CD4-positive, alpha-beta T cell treated with Interferon gamma for 1 hour (primary cell): ENCODE data around the gene CEP89.
"Not testable (repeated sequence)": the region's sequence is repeated elsewhere in the genome, so short reads cannot be mapped to it uniquely, and the experiment has no call there.

Experiments used
- DNase-seq: peaks from one replicate; pipeline ENCODE4 v3.0.0-alpha.2; 2020

The CEP89 gene

DNA sequence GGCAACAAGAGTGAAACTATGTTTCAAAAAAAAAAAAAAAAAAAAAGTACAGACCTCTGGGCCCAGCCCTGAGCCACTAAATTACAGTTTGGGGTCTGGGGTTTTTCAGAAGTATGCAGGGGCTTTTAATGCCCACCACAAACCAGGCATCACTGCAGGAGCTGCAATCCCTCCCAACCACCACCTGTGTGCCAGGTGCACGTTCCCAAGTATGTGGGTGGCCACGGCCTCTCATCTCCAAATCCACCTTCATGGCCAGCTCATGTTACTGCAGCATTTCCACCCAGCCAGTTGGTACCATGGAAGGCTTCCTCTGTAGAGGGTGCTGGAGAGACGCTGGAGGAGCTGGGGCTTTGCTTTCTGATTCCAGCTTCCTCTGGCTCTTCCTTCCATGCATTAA, 26.5 kb downstream of the CEP89 start:
- DNase-seq, result no peak

DNA sequence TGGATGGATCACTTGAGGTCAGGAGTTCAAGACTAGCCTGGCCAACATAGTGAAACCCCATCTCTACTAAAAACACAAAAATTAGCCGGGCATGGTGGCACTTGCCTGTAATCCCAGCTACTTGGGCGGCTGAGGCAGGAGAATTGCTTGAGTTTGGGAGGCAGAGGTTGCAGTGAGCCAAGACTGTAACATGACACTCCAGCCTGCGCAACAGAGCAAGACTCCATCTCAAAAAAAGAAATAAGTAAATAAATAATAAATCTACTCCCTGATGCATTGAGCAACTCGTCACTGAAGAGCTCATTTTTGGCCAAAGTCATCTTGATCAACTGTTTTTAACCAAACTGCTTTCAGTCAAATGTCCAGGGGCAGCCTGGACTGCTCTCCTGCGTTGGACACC, 30.5 kb downstream of the CEP89 start:
- not testable (repeated sequence) for DNase-seq

DNA sequence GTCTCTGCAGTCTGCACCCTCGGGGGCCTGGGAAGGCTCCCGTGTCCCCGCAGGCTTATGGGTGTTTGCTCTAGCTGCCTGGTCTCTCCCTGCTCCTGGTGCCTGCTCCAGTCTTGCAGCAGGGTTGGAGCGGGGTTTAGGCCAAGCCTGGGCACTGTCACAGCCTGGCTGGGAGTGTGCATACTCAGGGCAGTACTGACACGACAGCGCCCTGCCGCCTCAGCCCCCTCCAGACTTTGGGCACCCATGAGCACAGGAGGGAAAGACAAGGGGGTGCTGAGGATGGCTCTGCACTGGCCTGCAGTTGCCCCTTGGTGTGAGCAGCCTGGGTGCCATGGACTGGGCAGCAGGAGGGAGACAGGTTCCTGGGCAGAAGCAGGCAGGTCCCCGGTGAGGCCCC, 35.7 kb downstream of the CEP89 start:
- no peak for DNase-seq

DNA sequence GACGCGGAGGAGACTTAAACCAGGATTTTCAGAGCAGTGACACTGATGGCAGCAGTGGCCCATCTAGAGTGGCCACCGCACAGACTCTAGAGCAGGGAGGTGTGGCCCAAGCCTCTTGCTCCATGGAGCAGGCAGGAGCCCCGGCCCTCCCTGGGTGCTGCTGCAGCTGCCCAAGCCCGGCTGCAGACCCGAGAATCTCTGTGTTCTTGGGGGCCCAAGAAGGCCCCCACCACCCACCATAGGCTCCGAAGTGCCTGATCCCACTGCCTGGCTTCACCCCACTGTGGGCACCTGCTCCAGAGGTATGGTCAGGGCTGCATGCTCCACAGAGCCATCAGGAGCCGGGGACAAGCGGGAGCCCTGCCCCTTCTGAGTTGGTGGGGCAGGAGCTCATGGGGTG, 36.1 kb downstream of the CEP89 start:
- DNase-seq, result no peak

- no peak for DNase-seq
Observed at GRCh38 chr19:32933571-32933970, 38.2 kb downstream of the CEP89 start.

GRCh38 chr19:32930567-32930966, 41.2 kb downstream of the CEP89 start:
- no peak for DNase-seq

DNA sequence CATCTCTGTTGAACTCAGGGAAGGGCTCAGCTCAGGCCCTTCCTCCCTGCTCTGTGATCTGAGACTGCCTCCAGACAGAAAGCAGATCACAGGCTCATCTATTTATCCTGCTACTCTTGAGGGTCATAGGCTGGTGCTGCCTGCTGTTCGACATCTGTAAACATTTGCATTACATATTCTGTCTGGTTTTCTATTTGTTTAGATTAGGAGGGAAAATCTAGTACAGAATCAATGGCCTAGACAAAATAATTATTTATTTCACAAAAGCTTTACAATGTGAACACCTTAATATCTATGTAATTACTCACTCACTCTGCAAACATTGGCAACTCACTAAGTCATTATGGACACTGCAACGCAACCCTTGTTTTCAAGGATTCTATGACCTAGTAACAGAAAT, 43.0 kb downstream of the CEP89 start:
- no peak for DNase-seq

DNA sequence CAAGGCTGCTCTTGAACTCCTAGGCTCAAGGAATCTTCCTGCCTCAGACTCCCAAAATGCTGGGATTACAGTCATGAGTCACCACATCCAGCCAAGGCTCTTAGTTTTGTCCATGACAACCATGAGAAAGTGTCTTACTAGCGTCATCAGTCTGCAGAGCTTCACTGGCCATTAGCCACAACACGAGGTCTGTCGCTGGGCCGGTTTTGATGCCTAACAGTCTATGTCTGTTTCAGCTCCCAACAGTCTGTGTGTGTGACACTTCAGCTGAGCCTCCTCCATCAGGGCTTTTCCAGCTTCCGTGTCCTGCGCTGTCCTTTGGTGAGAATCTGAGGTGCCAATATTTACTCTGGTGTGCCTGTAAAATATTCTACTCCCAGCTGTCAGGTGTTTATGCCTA, 47.6 kb downstream of the CEP89 start:
- no peak for DNase-seq

DNA sequence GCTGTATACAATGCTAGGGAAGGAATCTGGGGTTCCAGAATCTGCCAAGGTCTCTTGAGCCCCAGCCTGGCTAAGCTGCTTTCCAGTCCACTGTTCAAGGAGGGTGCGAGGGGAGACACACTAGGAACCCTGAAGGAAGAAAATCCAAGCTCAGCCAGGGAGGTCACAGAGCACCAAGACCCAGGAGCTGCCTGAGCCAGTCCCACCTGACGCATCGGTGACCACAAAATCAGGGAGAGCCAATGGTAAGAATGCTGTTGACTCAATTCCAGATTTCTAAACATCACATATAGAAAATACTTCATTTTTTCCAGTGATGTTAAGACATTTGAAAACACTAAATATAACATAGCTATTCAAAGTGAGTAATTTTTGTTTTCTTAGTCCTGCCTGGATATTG, 50.1 kb downstream of the CEP89 start:
- no peak for DNase-seq

GRCh38 chr19:32919365-32919764, 52.4 kb downstream of the CEP89 start:
- DNase-seq, result no peak

DNA sequence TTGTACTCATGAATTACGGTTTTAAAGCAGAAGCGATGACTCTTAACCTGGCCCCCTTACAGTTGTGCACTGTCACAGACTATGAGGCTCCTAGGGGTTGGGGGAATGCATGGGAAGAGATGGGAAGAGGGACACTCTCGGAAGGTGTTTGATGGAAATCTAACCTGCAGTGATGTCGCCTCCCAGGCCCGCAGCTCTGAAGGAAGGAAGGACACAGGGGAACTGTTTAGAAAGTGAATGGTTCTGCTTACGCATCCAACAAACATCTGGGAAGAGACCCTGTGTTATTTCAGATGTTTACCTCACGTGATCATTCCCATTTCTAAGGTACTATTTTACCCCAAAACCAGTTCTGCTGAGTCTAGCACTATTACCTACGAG, 54.2 kb downstream of the CEP89 start:
- no peak for DNase-seq

GRCh38 chr19:32916969-32917615, 54.7 kb downstream of the CEP89 start:
- DNase-seq, result no peak

DNA sequence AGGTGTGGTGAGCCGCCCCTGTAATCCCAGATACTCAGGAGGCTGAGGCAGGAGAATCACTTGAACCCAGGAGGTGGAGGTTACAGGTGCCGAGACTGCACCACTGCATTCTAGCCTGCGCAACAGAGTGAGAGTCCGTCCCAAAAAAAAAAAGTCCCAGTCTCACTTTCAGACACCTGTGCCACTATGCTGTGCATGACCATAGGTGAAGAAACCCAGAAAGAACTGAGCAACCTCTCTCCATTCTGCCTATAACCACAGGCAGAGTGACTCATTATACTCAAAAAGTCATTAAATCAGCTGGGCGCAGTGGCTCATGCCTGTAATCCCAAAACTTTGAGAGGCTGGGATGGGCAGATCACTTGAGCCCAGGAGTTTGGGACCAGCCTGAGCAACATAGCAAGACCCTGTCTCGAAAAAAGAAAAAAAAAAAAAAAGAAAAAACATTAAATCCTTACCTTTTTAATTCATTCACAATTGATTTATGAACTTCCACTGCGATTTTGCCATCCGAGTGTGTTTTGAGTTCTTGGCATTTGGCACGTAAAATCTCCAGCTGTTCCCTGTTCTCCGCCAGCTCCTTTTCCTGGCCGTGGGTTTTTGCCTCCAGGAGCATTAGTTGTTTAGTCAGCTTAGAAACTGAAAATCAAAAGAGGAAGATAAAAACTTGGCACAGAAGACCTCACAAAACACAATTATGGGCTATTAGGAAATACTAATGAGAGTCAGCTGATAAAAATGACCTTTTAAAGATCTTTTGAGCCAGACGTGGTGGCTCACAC, 56.7 kb downstream of the CEP89 start:
- no peak for DNase-seq

- DNase-seq, result no peak
Observed at GRCh38 chr19:32911467-32911866, 60.3 kb downstream of the CEP89 start.

DNA sequence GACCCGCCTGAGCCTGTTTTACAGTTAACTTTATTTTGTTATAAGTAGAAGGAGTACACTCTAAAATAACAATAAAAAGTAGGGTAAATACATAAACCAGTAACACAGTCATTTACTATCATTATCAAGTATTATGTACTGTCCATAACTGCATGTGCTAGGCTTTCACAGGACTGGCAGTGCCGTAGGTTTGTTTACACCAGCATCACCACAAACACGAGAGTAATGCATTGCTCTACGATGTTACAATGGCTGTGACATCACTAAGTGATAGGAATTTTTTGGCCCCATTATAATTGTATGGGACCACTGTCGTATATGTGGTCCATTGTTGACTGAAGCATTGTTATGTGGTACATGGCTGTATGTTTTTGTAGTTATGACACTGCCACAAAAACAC, 60.9 kb downstream of the CEP89 start:
- no peak for DNase-seq

- no peak for DNase-seq
Observed at GRCh38 chr19:32910094-32910493, 61.7 kb downstream of the CEP89 start.

GRCh38 chr19:32909257-32909656, 62.5 kb downstream of the CEP89 start:
- DNase-seq, result no peak

- DNase-seq, result no peak
Observed at GRCh38 chr19:32908641-32909190, 63.0 kb downstream of the CEP89 start.

DNA sequence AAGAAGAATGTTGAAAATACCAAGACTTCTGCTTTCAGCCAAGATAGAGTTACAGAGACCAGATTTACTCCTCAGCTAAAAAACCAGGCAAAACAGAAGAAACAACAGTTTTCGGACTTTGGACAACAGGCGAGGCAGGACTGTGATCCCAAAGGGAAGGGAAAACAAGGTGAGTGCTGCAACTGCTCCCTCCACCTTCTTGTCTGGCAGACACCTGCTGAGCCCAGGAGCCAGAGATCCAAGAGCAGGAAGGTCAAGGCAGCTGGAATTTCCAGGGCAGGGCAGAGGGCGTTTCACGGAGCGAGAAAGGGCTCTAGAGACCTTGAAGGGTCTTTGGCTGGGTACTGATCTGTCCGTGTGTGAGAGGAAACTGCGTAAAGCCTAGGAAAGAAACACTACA, 69.3 kb downstream of the CEP89 start:
- DNase-seq, result no peak

DNA sequence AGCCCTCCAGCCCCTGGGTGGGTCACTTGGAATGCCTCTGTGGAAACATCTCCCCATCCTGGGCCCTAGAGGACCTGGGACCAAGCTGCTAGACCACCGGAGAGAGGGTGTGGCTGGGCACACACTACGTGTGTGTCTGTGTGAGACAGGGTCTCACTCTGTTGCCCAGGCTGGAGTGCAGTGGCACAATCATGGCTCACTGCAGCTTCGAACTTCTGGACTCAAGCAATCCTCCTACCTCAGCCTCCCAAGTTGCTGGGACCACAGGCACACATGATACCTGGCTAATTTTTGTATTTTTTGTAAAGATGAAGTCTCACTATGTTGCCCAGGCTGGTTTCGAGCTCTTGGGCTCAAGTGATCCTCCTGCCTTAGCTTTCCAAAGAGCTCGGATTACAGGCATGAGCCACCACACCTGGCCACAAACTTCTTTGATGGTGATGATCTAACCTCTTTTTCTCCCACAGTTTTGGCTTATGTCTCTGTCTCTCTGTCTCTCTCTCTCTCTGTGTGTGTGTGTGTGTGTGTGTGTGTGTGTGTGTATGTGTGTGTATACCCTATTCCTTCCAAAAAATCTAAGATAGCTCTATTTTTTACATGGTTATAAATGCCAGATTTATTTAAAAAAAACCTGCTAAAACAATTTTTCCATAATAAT, 70.1 kb downstream of the CEP89 start:
- no peak for DNase-seq

DNA sequence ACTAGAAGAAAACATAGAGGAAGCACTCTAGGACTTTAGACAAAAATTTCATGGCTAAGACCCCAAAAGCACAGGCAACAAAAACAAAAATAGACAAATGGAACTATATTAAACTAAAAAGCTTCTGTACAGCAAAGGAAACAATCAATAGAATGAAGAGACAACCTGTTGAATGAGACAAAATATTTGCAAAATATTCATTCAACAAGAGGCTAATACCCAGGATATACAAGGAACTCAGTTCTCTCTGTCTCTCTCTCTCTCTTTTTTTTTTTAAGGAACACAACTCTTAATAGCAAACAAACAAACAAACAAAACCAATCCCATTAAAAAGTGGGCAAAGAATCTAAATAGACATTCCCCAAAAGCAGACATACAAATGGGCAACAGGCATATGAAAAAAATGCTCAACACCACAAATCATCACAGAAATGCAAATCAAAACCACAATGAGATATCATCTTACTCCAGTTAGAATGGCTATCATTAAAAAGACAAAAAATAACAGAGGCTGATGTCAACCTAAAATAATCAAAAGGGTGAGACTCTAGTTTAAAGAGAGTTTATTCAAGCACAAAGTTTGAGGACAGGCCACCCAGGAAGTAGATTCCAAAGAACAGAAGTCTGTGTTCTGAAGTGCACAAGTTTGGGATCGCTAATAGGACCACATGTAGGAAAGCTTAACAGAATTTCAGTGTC, 75.1 kb downstream of the CEP89 start:
- no peak for DNase-seq

- no peak for DNase-seq
Observed at GRCh38 chr19:32895384-32895783, 76.4 kb downstream of the CEP89 start.

DNA sequence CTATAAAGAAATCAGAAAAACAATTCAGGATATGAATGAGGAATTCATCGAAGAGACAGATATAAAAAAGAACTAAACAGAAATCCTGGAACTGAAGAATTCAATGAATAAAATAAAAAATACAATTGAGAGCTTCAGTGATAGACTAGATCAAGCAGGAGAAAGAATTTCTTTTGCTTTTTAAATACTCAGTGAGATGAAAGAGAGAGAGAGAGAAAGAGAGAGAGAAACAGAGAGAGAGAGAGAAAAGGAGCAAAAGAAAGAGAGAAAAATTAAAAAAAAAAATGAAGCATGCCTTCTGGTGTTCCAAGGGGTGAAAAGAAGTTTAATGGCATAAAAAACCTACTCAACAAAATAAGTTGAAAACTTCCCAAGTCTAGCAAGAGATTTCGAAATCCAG, 80.1 kb downstream of the CEP89 start:
- DNase-seq, result no peak
